Measurements from ENCODE around the gene AATK.

AATK gene

DNA sequence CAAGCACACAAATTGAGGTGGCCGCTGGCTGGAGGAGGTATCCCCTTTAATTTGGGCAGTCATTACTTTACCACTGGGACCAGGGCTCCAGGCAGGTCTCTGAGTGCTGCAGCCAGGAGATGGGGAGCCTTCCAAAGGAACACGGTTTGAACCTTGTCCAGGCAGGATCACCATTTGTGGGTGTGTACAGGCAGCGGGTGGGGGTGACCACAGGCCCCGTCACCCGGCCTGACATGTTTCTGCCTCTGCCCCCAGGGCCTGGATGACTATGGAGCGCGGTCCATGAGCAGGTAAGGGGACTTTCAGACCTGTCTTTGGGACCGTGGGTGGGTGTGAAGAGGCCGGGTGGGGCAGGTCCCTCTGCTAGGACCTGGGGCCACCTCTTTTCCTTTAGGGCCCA, 57.8 kb downstream of the AATK start:
- DNase-seq, result no peak

DNA sequence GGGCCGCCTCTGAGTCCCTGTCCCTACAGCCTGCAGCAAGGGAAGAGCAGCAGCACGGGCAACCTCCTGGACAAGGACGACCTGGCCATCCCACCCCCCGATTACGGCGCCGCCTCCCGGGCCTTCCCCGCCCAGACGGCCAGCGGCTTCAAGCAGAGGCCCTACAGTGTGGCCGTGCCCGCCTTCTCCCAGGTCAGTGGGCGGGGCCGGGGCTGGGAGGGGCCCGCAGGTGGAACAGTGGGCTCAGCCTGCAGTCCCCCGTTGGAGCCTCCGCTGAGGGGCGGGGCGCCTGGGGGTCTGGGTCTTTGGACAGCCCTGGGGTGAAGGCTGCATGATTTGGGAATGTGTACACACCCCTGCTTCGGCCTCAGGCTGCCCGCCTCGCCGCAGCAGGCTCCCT, 59.3 kb downstream of the AATK start:
- DNase-seq, result no peak

DNA sequence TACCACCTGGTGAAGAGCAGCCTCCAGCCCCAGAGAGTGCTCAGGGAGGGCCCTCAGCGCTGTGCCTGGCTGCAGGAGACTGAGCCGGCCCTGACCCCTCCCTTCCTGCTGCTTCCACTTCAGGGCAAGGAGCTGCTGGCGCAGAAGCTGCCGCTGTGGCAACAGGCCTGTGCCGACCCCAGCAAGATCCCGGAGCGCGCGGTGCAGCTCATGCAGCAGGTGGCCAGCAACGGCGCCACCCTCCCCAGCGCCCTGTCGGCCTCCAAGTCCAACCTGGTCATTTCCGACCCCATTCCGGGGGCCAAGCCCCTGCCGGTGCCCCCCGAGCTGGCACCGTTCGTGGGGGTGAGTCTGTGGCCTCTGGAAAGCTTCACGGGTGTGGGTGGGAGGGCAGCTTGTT, 62.6 kb downstream of the AATK start:
- no peak for DNase-seq

DNA sequence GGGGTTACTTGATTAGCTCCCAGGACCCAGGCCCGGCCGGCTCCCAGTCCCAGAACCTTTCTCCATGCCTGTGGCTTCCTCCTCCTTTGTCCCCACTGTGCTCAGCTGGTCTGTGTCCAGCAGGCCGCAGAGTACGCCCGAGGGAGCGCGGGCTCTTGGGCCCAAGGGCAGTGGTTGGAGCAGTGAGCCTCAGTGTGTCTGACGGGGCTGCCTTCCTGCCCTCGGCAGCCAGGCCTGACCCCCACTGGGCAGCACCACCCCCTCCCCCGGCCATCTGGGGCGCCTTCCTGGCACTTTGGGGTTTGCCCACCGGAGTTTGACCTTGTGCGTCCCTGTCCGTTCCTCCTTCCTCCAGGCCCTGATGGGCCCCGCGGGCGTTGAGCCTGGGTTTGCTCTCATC, 63.2 kb downstream of the AATK start:
- no peak for DNase-seq

DNA sequence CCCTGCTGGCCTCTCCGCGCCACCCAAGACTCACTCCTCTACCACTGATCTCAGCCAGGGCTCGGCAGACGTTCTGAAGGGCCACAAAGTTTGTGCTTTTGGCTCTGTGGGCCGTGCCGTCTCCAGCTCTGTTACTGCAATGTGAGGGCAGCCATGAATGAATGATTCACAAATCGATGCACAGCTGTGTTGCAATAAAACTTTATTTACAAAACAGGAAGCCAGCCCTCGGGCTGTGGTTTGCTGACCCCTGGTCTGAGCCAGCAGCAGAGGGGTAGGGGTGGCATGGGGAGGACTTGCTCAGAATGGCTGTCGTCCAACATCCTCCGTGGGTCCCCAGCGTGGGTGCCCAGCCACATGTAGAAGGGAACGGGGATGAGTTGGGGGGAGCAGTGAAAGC, 63.7 kb downstream of the AATK start:
- peak in 1 of 2 donors; percentile 8 for DNase-seq

DNA sequence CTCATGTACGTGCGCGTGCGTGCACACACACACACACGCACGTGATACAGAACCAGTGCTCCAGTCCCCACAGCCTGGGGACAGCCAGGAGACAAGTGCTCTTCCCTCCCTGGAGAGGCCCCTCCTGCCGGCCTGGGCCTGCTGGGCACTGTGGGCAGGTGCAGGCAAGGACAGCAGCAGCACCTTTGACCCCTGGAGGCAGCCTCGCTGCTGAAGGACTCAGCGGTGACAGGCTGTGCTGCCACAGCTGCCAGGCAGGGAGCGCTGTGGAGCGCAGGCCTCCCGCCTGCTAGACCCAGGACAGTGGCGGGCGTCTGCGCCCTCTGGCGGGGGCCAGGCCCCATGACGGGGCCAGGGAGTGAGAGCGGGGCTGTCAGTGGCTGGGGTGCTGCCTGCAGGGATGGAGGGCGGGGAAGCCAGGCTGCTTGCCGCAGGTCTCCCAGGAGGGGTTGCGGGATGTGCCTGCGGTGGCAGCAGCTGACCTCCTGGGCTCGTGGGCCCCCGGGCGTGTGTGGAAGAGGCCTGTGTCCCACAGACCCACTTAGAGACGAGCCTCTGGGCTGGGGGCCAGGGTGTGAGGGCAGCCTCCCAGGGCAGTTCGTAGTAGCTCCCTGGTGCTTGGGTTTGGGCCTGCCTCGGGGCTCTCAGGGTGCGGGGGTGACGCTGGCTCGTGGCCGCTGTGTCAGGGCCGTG, 64.3 kb downstream of the AATK start:
- DNase-seq, result peak; percentile 68 to 93

DNA sequence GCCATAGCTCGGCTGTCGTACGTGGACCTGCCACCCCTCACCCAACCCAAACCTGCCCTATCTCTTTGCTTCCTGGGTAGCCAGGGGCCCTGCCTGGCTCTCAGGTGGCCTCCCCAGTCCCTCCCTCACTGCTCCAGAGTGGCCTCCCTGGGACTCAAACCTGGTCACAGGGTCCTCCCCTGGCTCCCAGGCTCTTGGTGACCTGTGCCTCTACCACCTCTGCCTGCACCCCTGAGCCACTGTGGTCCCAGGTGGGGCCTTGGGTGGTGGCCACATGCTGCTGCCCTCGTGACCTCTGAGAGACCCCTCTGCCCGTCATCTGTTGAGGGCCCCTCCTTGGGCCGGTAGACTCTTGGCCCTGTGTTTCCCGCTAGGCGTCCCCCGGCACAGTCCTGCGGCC, 65.4 kb downstream of the AATK start:
- no peak for DNase-seq

DNA sequence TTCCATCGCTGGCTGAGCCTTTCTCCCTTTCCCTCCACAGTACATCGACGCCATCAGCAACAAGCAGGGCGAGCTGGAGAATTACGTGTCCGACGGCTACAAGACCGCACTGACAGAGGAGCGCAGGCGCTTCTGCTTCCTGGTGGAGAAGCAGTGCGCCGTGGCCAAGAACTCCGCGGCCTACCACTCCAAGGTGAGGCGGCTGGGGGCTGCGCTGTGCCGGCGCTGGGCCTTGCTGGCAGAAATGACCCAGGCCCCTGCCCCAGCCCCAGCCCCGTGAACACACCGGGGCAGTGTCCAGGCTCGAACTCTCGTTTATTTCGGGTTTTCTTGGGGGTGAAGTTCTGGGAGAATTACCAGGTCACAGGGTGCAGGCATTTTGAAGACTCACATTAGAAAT, 66.1 kb downstream of the AATK start:
- no peak for DNase-seq

DNA sequence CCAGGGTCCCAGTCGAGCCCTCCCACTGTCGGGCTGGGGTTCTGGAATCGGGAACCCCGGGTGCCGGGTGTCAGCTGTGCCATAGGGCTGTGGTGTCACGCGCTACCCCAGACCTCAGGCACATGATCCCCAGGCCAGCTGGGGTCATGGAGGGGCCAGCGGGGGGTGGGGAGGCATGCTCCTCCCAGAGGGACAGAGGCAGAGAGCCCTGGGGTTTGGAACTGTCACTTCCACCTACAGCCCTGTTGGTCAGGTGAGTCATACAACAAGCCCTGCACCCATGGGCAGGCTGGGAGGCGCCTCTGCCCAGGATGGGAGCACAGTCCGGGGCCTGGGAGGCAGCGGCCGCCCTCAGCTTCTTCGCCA, 68.1 kb downstream of the AATK start:
- DNase-seq, result peak; percentile 78 to 82

DNA sequence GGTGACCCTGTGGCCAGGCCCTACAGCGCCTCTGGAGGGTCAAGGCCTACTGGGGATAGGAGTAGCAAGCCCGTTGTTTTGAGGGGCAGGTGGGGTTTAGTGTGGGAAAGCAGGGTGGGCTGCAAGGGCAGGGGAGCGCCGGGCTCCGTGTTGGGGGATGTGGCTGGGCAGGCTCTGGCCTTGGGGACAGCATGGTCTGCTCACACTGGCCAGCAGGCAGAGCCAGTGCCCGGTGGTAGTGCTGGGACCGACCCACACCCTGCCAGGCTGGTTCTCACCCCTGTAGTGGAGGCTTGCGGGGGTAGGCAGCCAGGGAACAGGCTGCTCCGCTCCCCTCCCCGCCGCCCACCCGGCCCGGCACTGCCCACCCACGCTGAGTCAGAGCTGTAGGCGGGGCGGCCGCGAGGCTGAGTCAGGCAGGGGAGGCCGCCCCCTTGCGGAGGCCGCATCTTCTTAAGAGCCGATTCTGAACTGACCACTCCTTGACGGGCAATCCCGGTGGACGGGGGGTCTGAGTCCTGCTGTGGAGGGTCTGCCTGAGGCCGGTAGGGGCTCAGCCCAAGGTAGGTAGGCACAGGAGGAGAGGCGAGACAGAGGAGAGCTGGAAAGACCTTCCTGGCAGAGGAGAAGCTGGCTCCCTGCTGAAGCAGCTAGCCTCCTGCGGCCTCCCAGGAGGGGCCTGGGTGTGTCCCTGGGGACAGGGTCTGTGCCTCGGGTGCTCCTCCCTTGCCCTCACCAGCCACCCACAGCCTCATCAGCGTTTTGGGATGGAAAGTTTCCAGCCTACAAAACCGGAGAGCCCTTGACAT, 68.7 kb downstream of the AATK start:
- DNase-seq, result peak; percentile 59 to 76

DNA sequence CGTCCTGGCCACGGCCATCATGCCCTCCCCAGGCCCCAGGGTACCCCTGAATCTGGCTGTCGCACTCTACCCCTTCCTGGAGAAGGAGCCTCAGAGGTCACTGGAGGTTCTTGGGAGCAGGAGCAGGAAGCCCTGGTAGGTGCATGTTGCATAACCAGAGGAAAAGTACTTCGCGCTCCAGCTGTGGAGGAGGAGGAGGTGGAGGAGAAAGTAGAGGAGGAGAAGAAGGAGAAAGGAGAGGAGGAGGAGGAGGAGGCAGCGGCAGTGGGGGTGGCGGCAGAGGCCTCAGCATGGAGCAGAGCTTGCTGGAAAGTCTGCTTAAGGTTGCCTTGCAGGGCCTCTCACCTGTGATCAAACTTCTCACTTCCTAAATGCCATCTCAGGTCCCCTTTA, 69.3 kb downstream of the AATK start:
- no peak for DNase-seq

DNA sequence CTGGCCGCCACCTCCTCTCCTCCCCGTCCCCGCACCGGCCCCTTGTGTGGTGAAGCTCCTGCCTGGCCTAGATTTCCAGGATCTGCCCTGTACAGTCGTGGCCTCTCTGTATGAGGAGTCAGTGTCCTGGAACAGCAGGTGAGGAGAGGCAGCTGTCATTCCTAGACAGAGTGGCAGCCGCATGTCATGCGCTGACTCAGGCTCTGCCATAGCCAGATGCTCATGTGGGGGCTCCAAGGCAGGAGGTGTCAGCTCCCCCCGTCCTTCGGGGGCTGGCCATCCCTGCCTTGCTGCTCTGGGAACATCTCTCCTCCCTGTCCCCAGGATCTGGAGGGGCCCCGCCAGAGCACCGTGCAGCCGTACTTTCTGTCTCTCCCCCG, 70.6 kb downstream of the AATK start:
- DNase-seq, result no peak

DNA sequence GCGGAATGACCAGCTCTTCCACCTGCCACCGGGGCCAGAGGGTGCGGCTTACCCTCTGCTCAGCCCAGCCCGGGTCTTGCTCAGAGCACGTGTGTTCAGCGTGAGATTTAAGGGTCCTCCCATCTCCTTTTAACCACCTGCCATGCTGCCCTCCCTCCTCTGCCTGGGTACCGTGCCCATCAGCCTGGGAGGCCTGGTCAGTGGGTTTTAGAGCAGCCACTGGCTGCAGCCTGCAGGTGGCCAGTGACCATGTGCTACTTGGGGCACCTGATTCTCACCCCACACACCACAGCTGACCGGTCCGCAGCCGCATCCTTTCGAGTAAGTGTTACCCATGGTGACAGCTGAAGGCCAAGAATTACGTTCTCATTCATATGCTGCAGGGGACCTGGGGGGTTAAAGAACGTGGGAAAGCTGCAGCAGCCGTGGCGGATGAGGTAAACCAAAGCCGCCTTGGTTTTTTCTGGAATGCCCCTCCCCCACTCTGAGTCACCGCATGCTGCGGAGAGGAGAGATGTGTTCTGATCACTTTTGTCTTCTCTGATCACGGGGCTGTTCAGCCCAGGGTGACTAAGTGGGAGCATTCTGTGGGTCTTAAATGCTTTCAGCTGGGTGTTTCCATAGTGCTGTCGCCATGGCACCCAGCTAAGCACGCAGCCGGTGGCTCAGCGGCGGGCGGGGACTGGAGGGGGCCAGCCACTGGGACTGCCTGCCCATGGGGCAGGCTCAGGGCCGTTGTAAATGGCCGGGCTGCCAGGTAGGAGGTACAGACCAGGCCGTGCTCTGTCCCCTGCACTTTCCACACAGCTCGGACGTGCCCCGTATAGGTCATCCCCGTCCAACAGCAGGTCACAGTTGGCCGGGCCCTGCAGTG, 71.3 kb downstream of the AATK start:
- peak; percentile 57 to 88 for DNase-seq

DNA sequence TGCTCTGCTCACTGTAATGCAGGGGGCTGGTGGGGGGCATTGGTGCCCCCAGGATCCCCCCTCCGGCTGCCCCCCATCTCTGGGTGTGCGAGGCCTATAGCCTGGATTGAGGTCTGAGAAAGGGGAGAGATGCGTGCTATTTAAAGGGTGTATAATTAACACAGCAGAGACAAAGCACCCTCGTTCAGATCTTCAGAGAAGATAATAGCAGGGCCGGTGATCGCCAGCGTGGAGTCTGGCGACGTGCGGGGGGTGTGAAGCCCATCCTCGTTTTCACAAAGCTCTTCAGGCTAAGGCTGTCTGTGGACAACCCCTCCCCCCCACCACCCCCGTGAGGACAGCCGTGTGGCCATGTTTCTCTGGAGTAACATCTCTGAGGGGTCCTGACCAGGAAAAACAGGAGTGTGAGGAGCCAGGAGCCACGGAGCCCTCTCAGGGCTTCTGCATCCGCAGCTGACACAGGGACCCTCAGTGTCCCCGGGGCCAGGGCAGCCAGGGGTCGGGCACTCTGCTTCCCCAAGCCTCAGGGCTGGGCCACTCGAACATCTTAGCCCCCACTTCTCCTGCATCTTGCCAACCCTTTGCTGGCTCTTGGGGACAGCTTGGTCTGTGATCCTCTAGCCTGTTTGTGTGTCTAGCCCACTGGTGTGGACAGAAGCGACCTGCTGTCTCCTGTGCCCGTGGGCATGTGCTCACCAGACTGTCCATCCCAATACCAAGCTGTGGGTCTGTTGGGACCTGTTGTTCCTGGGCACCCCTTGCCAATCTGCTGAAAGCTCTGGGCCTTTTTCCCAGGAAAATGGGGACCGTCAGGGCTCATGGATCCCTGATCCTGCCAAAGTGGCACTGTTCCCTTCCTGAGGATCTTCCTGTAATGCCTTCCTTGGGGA, 72.2 kb downstream of the AATK start:
- no peak for DNase-seq

DNA sequence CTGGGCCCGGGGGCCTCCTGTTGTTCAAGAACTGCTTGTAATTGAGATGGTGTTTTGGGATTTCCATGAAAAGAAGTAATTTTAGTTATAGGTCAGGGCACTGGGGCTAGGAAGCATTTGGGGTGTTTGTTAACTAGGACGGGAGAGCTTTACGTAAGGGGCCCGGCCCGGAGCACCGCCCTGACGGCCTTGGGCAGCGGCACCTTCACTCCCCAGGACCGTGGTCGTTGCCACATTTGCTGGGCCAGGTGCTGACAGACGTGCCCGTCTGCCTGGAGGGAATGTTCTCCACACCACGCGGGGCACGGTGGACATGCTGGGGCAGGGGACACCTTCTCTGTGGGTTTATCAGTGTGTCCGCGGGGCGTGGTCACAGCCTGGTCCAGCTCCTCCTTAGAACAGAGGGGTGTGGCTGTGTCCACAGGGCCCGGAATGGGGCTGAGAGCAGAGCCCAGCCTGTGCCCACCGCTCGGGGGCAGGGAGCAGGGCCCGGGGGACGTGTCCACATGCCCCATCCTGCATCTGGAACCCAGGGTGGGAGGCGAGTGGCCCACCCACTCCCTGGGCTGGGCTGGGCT, 73.4 kb downstream of the AATK start:
- no peak for DNase-seq

DNA sequence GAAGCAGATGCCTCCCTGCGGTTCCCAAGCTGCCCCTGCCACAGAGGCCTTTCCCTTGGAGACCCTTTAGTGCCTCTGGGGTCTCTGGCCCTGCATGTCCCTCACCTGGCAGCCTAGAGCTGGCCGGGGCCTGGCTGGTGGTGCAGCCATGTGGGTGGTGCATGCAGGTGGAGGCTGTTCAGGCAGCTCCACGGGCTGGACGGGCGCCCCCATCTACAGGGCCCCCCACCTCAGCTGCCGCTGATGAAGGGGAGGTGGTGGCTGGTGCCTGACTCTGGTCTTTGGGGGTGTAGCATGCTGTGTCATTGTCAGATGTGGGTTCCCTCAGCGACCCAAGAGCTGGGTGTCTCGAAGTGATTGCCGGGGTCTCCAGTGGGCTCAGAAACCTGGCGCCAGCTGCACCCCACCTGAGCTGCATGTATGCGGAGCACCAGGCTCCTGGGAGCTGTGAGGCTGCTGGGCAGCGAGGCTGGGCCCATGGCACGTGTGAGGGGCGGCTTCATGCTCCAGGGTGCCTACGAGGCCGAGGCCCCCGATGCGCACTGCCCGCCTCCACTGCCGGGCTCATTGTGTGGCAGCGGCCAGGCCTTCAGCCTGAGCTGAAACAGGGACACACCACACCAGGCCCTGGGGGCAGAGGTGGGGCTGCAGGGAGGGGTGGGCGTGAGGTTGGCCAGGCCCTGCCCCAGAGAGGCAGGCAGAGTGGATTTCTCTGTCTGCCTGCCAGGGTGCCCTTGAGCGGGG, 74.1 kb downstream of the AATK start:
- no peak for DNase-seq

DNA sequence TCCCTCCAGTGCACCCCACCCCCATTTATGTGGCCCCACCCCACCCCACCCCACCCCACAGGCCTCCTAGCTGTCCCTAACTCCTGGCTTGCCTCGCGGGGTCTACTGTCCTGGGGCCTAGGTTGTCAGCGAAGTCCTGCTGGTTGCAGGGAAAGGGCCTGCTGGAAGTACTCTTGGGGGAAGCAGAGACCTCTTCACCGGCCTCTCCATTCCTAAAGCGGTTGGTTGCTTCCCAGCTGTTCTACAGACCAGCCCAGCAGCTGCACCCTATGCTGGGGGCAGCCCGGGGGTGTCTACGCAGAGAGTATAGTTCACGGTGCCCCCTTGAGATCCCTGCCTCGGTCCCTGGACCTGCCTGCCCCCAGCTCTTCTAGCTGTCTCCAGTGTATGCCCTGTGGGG, 74.9 kb downstream of the AATK start:
- no peak for DNase-seq

DNA sequence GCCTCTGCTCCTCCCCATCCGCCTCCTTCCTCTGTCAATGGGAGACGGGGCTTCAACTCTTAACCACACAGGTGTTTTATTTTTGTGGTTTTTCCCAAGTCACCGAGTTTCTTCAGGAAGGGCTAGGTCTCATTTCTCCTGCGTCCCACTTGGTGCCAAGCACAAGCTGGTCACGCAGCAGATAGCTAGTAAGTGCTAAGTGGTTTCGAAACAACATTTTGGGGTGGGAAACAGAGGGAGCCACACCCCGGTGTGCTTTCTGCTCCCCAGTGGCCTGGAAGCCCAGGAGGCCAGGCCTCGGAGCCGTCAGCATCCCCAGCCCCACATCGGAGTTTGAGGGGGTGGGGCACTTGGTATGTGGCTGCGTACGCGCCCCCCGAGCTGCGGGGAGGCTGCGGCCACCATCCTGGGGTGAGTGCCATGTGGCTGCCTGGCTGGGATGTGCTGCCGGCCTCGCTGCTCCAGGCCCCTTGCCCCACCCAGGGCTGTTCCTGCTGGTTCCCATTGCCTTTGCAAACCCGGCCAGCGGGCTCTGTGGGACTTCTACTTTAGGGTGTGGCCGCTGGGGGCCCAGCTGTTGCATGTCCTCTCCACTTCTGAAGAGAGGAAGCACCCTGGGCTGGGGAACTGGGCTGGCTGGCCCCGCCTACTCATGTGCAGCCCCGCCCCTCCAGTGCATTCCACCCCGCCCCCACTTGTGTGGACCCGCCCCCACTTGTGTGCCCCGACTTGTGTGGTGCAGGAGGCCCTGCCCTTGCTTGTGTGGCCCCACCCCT, 75.5 kb downstream of the AATK start:
- peak; percentile 83 to 89 for DNase-seq

DNA sequence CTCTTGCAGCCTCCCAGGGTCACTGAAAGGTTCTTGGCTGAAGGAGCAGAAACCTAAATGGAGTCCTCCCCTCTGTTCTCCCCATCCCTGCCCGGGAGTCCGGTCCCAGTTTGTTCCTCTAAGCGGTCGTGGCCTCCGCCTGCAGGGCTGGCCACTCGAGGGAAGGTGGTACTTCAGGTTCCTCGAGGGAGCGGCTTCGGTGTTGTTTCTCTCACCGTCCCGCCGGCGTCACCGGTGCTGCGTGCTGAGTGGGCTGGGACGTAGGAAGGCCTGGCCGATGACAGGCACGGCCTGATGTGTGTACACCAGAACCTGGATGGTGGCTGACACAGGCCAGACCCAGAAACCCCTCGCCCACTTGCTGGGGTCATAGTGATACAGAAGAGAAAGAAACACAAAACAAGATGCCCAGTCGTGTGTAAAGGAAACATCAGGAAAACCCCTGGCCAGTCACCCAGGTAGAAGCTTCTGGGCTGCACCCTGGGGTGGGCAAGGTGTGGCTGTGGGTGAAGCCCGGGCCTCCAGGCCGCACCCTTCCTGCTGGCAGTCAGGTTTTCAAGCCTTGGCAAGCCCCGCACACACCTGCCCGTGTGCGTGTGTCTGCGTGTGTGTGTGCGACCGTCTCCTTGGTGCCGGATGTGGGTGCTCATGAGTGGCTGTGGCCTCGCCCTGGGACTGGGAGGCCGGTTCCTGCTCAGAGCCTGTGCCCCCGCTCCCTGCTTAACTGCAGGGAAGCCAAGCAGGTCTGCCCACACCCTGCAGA, 79.1 kb downstream of the AATK start:
- DNase-seq, result no peak

DNA sequence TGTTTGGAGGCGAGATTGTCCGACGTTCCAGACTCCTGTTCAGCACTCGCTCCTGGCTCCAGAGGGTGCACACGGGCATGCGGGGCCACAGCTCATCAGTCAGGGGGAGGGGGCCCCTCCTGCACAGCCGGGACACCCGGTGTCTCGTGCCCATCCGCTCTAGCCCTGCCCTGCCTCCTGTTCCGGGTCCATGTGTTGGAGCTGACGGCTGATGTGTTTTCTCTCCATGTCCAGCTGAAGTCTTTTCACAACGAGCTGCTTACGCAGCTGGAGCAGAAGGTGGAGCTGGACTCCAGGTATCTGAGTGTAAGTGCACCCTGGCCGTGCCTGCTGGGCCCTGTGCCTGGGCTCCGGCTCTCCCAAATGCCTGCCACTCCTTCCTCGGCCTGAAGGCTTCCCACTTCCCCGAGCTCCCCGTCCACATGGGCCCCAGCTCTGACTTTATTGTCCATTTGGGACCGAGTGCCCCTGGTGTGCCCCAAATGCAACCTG, 80.6 kb downstream of the AATK start:
- no peak for DNase-seq
